HFFc6 (cell line): ENCODE data around the gene TRAPPC1. TPM values are rescaled to one million over a fixed set of nuclear protein-coding genes. Genes with fewer than 3 reads are reported as not detected.

Source experiments
- DNase-seq: peaks from one replicate; pipeline ENCODE4 v3.0.0-alpha.2; 2018
- H3K27ac Mint-ChIP-seq: 2 replicates; pipeline ENCODE4 v1.8.0; 2020; ENCODE audit warnings: mild to moderate bottlenecking, mixed read lengths
- H3K27me3 Mint-ChIP-seq: 2 replicates; pipeline ENCODE4 v1.8.0; 2021; ENCODE audit warnings: mild to moderate bottlenecking, moderate library complexity, mixed read lengths; ENCODE audit not compliant: insufficient read depth
- H3K36me3 Mint-ChIP-seq: 2 replicates; pipeline ENCODE4 v1.8.0; 2021; ENCODE audit warnings: low read depth, mixed read lengths
- H3K4me1 Mint-ChIP-seq: 2 replicates; pipeline ENCODE4 v1.8.0; 2020; ENCODE audit warnings: low read depth, mixed read lengths
- H3K4me3 Mint-ChIP-seq: 2 replicates; pipeline ENCODE4 v1.8.0; 2020; ENCODE audit warnings: mild to moderate bottlenecking, moderate library complexity, mixed read lengths
- H3K9me3 Mint-ChIP-seq: 2 replicates; pipeline ENCODE4 v1.8.0; 2020; ENCODE audit warnings: mild to moderate bottlenecking, mixed read lengths
- long read RNA-seq: library from polyadenylated mRNA; unstranded; transcript quantifications from one replicate; pipeline ENCODE4 v2.0.0, GENCODE V29; 2019
- total RNA-seq, 6 experiments: library from RNA; stranded (reverse); fragmentation: NEBNext Ultra II Directional; extraction: Animal tissue kit (Norgen Biotek cat#: 25700); gene quantifications; 2 replicates in 1 of 6; 3 replicates in 5 of 6; pipeline ENCODE4 v1.2.3, GENCODE V29; 2021
- TF ChIP-seq, protein P1 (sequence below): fragments of 200-600 bp; sonication (generic); IDR thresholded peaks from 2 replicates; pipeline ENCODE4 v1.5.0; 2021; ENCODE audit warnings: antibody characterized with exemption, mild to moderate bottlenecking

Gene TRAPPC1
- 100 to 1,000 TPM; 244 to 309 (median 288) TPM for total RNA-seq
- long read RNA-seq, transcript TRAPPC1-201 (4 exons, 811 nt): major isoform, 80 of 99 reads
- long read RNA-seq, transcript TRAPPC1-202 (5 exons, 759 nt): minor isoform, 13 of 99 reads
- long read RNA-seq, partial matches to known transcripts: 2 of 99 reads
- long read RNA-seq, other reads (novel, unspliced or antisense): 3 of 99 reads

- Mint-ChIP-seq H3K4me3 (peak within 1 kb of the TSS; percentile 95), H3K27me3 (no peaks in the 10 kb centered on the region; the same call in 1 of the 2 replicates), H3K4me1 (peaks cover 55% of the 10 kb centered on the region), H3K27ac (peak within 1 kb of the TSS; percentile 94), H3K36me3 (peaks cover 30% of the 10 kb centered on the region), H3K9me3 (no peaks in the 10 kb centered on the region)
- TF ChIP-seq, protein P1, sequence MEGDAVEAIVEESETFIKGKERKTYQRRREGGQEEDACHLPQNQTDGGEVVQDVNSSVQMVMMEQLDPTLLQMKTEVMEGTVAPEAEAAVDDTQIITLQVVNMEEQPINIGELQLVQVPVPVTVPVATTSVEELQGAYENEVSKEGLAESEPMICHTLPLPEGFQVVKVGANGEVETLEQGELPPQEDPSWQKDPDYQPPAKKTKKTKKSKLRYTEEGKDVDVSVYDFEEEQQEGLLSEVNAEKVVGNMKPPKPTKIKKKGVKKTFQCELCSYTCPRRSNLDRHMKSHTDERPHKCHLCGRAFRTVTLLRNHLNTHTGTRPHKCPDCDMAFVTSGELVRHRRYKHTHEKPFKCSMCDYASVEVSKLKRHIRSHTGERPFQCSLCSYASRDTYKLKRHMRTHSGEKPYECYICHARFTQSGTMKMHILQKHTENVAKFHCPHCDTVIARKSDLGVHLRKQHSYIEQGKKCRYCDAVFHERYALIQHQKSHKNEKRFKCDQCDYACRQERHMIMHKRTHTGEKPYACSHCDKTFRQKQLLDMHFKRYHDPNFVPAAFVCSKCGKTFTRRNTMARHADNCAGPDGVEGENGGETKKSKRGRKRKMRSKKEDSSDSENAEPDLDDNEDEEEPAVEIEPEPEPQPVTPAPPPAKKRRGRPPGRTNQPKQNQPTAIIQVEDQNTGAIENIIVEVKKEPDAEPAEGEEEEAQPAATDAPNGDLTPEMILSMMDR: no peak
- DNase-seq: peak; percentile 99
Measured at GRCh38 chr17:7931709-7932482, at the start of gene TRAPPC1, which contains the start of gene CNTROB. Gene TRAPPC1, minus strand, starts transcription at chr17:7931946. Its CDS starts 117 bp downstream, at chr17:7931829. Gene CNTROB, plus strand, starts transcription at chr17:7932206. Its CDS starts 874 bp downstream, at chr17:7933080.

- Mint-ChIP-seq H3K4me1 (peaks cover 28% of the 10 kb centered on the region), H3K9me3 (peaks cover 17% of the 10 kb centered on the region), H3K36me3 (peaks cover 12% of the 10 kb centered on the region), H3K27me3 (peaks cover 6% of the 10 kb centered on the region), H3K4me3 (no peak overlapping the region), H3K27ac (no peak overlapping the region)
- no peak for DNase-seq
- TF ChIP-seq, protein P1: no peak
Measured at GRCh38 chr17:7977805-7978204, 46.1 kb upstream of the TRAPPC1 start.

GRCh38 chr17:7977039-7977438, 45.3 kb upstream of the TRAPPC1 start:
- H3K27me3 Mint-ChIP-seq: peaks cover 6% of the 10 kb centered on the region

DNA sequence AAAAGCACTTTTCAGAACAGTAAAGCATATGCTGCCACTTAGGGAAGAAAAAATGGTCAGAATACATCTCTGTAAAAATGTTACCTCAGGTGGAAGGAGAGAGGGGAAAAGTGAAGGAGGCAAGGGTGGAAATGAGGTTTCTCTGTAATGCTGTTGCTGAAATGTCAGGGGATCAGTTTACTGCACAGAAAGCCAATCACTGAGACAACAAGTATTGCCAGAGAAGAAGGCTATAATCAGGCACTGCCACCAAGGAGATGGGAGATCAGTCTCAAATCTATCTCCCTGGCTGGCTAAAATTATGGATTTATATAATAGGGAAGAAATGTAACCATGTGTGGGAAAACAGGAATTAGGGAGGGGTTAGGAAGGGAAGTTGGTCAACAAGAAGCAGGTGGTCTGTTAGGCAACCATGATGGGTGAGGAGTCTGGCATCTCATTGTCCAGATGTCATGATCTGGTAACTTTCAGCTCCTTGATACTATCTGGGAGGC, 42.9 kb upstream of the TRAPPC1 start:
- DNase-seq: no peak
- Mint-ChIP-seq H3K36me3 (peaks cover 12% of the 10 kb centered on the region), H3K9me3 (peaks cover 17% of the 10 kb centered on the region), H3K27ac (no peak overlapping the region), H3K27me3 (peaks cover 6% of the 10 kb centered on the region), H3K4me3 (no peak overlapping the region), H3K4me1 (peaks cover 7% of the 10 kb centered on the region; the same call in 1 of the 2 replicates)
- TF ChIP-seq, protein P1: no peak

More at GRCh38 chr17:7977039-7977438, 45.3 kb upstream of the TRAPPC1 start:
- DNase-seq: no peak
- H3K36me3 Mint-ChIP-seq: peaks cover 12% of the 10 kb centered on the region
- peaks cover 21% of the 10 kb centered on the region for H3K4me1 Mint-ChIP-seq
- no peak overlapping the region for H3K27ac Mint-ChIP-seq
- TF ChIP-seq, protein P1: no peak
- H3K9me3 Mint-ChIP-seq: peaks cover 17% of the 10 kb centered on the region
- no peak overlapping the region for H3K4me3 Mint-ChIP-seq

DNA sequence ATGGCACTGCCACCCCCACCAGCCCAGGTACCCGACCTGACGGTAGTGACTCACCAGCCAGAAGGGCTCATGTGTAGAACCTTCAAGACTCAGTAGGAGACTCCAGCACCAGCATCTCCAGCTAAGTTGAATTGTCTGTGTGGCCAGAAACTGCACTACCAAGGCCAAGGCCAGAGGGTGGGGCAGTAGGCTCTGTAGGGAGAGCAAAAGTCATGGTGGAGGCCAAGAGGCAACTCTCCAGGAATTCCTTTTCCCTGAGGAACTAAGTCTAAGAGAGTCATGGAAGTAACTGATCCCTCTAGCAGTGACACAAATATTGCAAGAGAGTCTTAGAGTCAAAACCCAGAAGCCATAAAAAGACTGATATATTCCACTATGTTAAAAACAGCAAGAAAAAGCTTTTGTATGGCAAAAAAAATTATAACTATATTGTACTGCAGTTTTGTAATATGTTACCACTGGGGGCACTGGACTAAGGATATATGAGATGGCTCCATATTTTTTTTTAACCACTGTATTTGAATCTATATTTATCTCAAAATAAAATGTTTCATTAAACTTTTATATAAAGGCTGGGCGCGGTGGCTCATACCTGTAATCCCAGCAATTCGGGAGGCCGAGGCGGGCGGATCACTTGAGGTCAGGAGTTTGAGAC, 40.5 kb upstream of the TRAPPC1 start:
- TF ChIP-seq, protein P1: peak; percentile 73
- Mint-ChIP-seq H3K9me3 (peaks cover 17% of the 10 kb centered on the region), H3K27ac (no peak overlapping the region)

More for the DNA sequence above, 40.5 kb upstream of the TRAPPC1 start:
- H3K36me3 Mint-ChIP-seq: peaks cover 12% of the 10 kb centered on the region
- no peak overlapping the region for H3K4me3 Mint-ChIP-seq
- H3K4me1 Mint-ChIP-seq: no peaks in the 10 kb centered on the region
- H3K27me3 Mint-ChIP-seq: peaks cover 11% of the 10 kb centered on the region
- peak; percentile 22 for DNase-seq
